Activated CD8-positive, alpha-beta memory T cell treated with anti-CD3 and anti-CD28 coated beads, Interleukin-2, amount 10 ng/mL, durations not matched to agents 7 days and 5 days (primary cell): ENCODE results near the gene PDXDC1. TPM values are rescaled to one million over a fixed set of nuclear protein-coding genes. Genes with fewer than 3 reads are reported as not detected.
A peak's percentile ranks its signal among the peaks of the same experiment; 100 is the strongest.
"Not testable (repeated sequence)": the region's sequence is repeated elsewhere in the genome, so short reads cannot be mapped to it uniquely, and the experiment has no call there.

ENCODE experiments used
- ATAC-seq: fragments of 150-1000 bp; cut with Tn5 transposase; one replicate; pipeline ENCODE4 v1.10.0; 2021; ENCODE audit warnings: moderate library complexity
- CTCF ChIA-PET: fragments of 350-600 bp; sonication (Branson Sonifier 250); formaldehyde crosslinking; loops from one replicate; lab custom pipeline; 2021; ENCODE audit warnings: antibody characterized with exemption; lab: Charles Lee
- DNase-seq: peaks from one replicate; pipeline ENCODE4 v3.0.0-alpha.2; 2020
- H3K27ac Mint-ChIP-seq: one replicate; pipeline ENCODE4 v1.8.0; 2021; ENCODE audit warnings: mild to moderate bottlenecking, mixed read lengths
- H3K27me3 Mint-ChIP-seq: one replicate; pipeline ENCODE4 v1.8.0; 2021; ENCODE audit warnings: mixed read lengths
- H3K36me3 Mint-ChIP-seq: one replicate; pipeline ENCODE4 v1.8.0; 2021; ENCODE audit warnings: mild to moderate bottlenecking, mixed read lengths
- H3K4me1 Mint-ChIP-seq: one replicate; pipeline ENCODE4 v1.8.0; 2021; ENCODE audit warnings: mixed read lengths
- H3K4me3 Mint-ChIP-seq: one replicate; pipeline ENCODE4 v1.8.0; 2021; ENCODE audit warnings: mild to moderate bottlenecking, moderate library complexity, mixed read lengths
- H3K9me3 Mint-ChIP-seq: one replicate; pipeline ENCODE4 v1.8.0; 2022; ENCODE audit warnings: low read depth, mixed read lengths
- total RNA-seq, 2 experiments: library from RNA; stranded (reverse); gene quantifications; one replicate each; pipeline ENCODE4 v1.2.3, GENCODE V29; 2021

The PDXDC1 gene
- total RNA-seq, 2 experiments from 2014 or later: 47.0 to 58.7 TPM

DNA sequence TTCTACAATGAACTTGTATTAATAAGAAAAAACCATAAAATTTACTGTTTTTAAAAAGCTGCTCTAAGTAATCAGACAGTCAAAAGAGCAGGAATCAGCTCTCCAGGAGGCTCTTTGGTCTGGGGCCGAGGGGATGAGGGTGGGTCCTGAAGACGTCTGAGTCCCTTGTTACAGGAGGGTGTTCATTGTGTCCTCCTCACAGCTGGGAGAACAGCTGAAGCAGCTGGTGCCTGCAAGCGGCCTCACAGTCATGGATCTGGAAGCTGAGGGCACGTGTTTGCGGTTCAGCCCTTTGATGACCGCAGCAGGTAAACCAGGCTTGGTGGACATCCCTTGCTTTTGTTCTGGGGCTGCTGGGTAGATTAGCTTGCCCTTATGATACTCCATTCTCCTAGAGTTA is 54.9 kb downstream of the PDXDC1 start:
- CTCF ChIA-PET, H3K4me3 Mint-ChIP-seq, ATAC-seq, H3K9me3 Mint-ChIP-seq, H3K27ac Mint-ChIP-seq, H3K27me3 Mint-ChIP-seq, DNase-seq: not testable (repeated sequence)
- H3K4me1 Mint-ChIP-seq: peaks cover 18% of the 10 kb centered on the region
- peaks cover 26% of the 10 kb centered on the region for H3K36me3 Mint-ChIP-seq

- ATAC-seq (peak; percentile 61), DNase-seq (peak; percentile 51)
- H3K9me3 Mint-ChIP-seq: no peaks in the 10 kb centered on the region
- peaks cover 28% of the 10 kb centered on the region for H3K36me3 Mint-ChIP-seq
- H3K27ac Mint-ChIP-seq: peak overlapping the region; percentile 26
- CTCF ChIA-PET: no interaction called here
- peaks cover 14% of the 10 kb centered on the region for H3K4me1 Mint-ChIP-seq
- no peak overlapping the region for H3K4me3 Mint-ChIP-seq
- no peaks in the 10 kb centered on the region for H3K27me3 Mint-ChIP-seq
Observed at GRCh38 chr16:15031179-15031578, 56.4 kb downstream of the PDXDC1 start.

DNA sequence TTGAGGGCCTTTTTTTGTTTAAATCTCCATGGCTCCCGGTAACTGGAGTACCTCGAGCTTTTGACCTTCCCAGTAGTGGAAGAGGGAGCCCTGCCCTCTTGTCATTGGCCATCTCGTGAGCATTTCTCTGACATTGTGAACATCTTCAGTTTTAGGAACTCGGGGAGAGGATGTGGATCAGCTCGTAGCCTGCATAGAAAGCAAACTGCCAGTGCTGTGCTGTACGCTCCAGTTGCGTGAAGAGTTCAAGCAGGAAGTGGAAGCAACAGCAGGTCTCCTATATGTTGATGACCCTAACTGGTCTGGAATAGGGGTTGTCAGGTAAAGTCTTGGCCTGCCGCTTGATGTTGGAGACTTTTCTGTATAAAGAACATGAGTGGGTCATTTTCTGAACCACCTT is 56.8 kb downstream of the PDXDC1 start:
- H3K27ac Mint-ChIP-seq: peak overlapping the region; percentile 26
- H3K9me3 Mint-ChIP-seq: no peaks in the 10 kb centered on the region
- no peak overlapping the region for H3K4me3 Mint-ChIP-seq
- ATAC-seq: no peak
- peaks cover 32% of the 10 kb centered on the region for H3K36me3 Mint-ChIP-seq
- DNase-seq: no peak
- CTCF ChIA-PET: interaction anchor here (1.0 kb wide), 1 partner anchor 13 kb away, joined by 7 read pairs; no protein-coding TSS in a partner anchor
- peaks cover 14% of the 10 kb centered on the region for H3K4me1 Mint-ChIP-seq
- no peaks in the 10 kb centered on the region for H3K27me3 Mint-ChIP-seq

DNA sequence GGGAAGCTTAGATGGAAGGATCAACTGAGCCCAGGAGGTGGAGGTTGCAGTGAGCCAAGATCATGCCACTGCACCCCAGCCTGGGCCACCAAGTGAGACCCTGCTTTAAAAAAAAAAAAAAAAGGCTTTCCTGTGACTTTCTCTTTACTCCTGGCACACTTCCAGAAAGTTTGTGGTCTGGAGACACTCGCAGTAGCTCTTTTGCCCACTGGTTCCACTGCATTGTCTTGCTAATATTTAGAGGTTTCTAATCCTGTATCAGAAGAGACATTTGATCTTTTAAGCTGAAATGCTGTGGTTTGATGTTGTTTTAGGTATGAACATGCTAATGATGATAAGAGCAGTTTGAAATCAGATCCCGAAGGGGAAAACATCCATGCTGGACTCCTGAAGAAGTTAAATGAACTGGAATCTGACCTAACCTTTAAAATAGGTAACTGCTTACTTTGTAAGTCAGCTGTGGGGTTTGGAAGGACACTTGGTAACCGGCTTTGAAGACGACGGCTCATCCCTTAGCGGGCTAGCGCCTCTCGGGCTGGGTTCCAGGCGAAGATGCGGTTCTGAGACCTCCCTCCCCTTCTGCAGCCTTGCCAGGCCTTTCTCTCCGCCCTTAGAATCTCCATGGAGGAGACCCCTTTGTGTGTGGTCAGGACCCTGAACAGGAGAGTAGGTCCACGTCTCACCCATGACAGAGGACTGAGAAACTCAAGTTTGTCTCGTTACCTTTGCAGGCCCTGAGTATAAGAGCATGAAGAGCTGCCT is 57.9 kb downstream of the PDXDC1 start:
- CTCF ChIA-PET: interaction anchor here (1.0 to 1.4 kb wide), 3 partner anchors 12 to 40 kb away, joined by 3 to 7 read pairs (median 3); no protein-coding TSS in a partner anchor
- DNase-seq: no peak
- H3K36me3 Mint-ChIP-seq: peaks cover 34% of the 10 kb centered on the region
- no peaks in the 10 kb centered on the region for H3K9me3 Mint-ChIP-seq
- peaks cover 14% of the 10 kb centered on the region for H3K4me1 Mint-ChIP-seq
- no peak for ATAC-seq
- H3K27me3 Mint-ChIP-seq: no peaks in the 10 kb centered on the region
- no peak overlapping the region for H3K27ac Mint-ChIP-seq
- no peak overlapping the region for H3K4me3 Mint-ChIP-seq

DNA sequence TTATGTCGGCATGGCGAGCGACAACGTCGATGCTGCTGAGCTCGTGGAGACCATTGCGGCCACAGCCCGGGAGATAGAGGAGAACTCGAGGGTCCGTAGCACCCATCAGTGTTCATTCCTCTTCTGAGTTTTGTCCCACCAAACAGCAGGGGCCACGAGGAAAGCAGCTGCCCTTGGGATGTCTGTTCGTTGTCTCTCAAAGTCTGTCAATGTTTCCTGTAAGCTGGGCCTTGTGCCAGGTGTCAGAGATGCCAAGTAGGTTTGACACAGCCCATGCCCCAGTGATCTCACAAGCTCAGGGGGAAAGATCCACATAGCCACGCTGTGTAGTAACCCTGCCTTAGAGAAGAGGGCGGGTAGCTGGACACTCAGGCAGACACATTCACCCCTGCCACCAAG is 58.5 kb downstream of the PDXDC1 start:
- H3K4me1 Mint-ChIP-seq: peaks cover 14% of the 10 kb centered on the region
- peaks cover 38% of the 10 kb centered on the region for H3K36me3 Mint-ChIP-seq
- no peak overlapping the region for H3K27ac Mint-ChIP-seq
- H3K27me3 Mint-ChIP-seq: no peaks in the 10 kb centered on the region
- H3K4me3 Mint-ChIP-seq: no peak overlapping the region
- CTCF ChIA-PET: interaction anchor here (1.3 to 1.4 kb wide), 2 partner anchors 19 to 39 kb away, joined by 3 read pairs; no protein-coding TSS in a partner anchor
- ATAC-seq (no peak), DNase-seq (no peak)
- no peaks in the 10 kb centered on the region for H3K9me3 Mint-ChIP-seq

- H3K27ac Mint-ChIP-seq: no peak overlapping the region
- CTCF ChIA-PET: no interaction called here
- H3K4me1 Mint-ChIP-seq: peaks cover 14% of the 10 kb centered on the region
- no peaks in the 10 kb centered on the region for H3K9me3 Mint-ChIP-seq
- H3K4me3 Mint-ChIP-seq: no peak overlapping the region
- no peak for DNase-seq
- ATAC-seq: no peak
- no peaks in the 10 kb centered on the region for H3K27me3 Mint-ChIP-seq
- peaks cover 46% of the 10 kb centered on the region for H3K36me3 Mint-ChIP-seq
Observed at GRCh38 chr16:15034266-15035162, 59.7 kb downstream of the PDXDC1 start.

DNA sequence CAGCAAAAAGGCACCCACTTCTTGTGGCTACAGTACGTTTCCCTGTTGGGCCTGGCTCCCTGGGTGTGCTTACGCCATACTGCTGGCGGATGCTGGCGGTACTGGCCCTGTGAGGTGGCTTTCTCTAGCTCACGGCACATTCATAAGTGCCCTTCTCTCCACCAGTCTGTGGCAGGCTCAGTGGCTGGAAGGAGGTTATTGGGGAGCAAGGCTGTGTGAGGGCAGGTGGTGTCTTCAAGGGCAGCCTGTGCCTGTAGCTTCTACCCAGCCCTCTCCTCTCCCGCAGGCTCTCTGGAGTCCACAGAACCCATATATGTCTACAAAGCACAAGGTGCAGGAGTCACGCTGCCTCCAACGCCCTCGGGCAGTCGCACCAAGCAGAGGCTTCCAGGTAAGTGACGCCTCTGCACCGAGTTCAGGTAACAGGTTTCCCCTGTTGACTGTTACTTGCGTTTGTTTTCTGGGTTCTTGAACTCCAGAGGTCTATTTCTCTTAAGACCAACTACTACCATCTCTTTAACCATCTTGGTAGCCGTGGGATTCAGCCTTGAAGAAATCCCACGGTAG is 60.4 kb downstream of the PDXDC1 start:
- no peak overlapping the region for H3K27ac Mint-ChIP-seq
- peaks cover 48% of the 10 kb centered on the region for H3K36me3 Mint-ChIP-seq
- H3K27me3 Mint-ChIP-seq: no peaks in the 10 kb centered on the region

GRCh38 chr16:15037003-15037402 is 62.2 kb downstream of the PDXDC1 start:
- ATAC-seq (no peak), DNase-seq (no peak)
- H3K36me3 Mint-ChIP-seq: peaks cover 41% of the 10 kb centered on the region
- H3K9me3 Mint-ChIP-seq: no peaks in the 10 kb centered on the region
- CTCF ChIA-PET: no interaction called here
- peaks cover 2% of the 10 kb centered on the region for H3K4me1 Mint-ChIP-seq
- H3K4me3 Mint-ChIP-seq: no peak overlapping the region
- no peak overlapping the region for H3K27ac Mint-ChIP-seq
- H3K27me3 Mint-ChIP-seq: no peaks in the 10 kb centered on the region

More for the DNA sequence above, 60.4 kb downstream of the PDXDC1 start:
- Mint-ChIP-seq H3K4me3 (no peak overlapping the region), H3K4me1 (peaks cover 14% of the 10 kb centered on the region), H3K9me3 (no peaks in the 10 kb centered on the region)
- ATAC-seq (no peak), DNase-seq (no peak)
- CTCF ChIA-PET: no interaction called here

DNA sequence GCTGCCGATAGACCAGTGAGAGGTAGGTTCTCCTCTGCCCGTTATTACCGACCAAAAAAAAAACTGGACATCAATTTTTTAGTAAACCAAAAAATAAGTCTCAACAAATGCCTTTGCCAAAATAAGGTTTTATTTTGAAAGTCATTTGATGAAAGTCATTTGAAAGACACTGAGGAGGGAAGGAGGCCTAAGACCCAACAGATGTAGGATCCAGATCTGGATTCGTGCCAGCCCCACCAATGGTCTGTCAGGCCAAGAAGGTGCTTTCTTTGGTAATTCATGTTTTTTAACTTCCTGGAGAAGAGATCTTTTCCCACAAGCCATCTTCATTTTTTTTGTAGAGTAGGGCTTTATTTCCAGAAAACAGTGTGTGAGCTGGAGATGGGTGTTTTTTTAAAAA is 62.9 kb downstream of the PDXDC1 start:
- H3K36me3 Mint-ChIP-seq: peaks cover 42% of the 10 kb centered on the region
- no peak overlapping the region for H3K4me3 Mint-ChIP-seq
- no peak overlapping the region for H3K27ac Mint-ChIP-seq
- no peaks in the 10 kb centered on the region for H3K9me3 Mint-ChIP-seq
- H3K4me1 Mint-ChIP-seq: no peaks in the 10 kb centered on the region
- no peak for DNase-seq
- no peaks in the 10 kb centered on the region for H3K27me3 Mint-ChIP-seq
- no peak for ATAC-seq
- CTCF ChIA-PET: no interaction called here

- no peak overlapping the region for H3K27ac Mint-ChIP-seq
- no peak overlapping the region for H3K4me3 Mint-ChIP-seq
- H3K27me3 Mint-ChIP-seq: no peaks in the 10 kb centered on the region
- no peaks in the 10 kb centered on the region for H3K9me3 Mint-ChIP-seq
- no peak for DNase-seq
- H3K36me3 Mint-ChIP-seq: peaks cover 38% of the 10 kb centered on the region
- no peak for ATAC-seq
- H3K4me1 Mint-ChIP-seq: no peaks in the 10 kb centered on the region
- CTCF ChIA-PET: no interaction called here
Observed at GRCh38 chr16:15038689-15039088, 63.9 kb downstream of the PDXDC1 start.

GRCh38 chr16:15041271-15042004 is 66.6 kb downstream of the PDXDC1 start:
- Mint-ChIP-seq H3K9me3 (no peaks in the 10 kb centered on the region), H3K27me3 (no peaks in the 10 kb centered on the region), H3K36me3 (peaks cover 31% of the 10 kb centered on the region), H3K27ac (peak overlapping the region; percentile 11), H3K4me3 (no peak overlapping the region), H3K4me1 (no peaks in the 10 kb centered on the region)
- CTCF ChIA-PET: no interaction called here
- no peak for ATAC-seq
- DNase-seq: no peak

DNA sequence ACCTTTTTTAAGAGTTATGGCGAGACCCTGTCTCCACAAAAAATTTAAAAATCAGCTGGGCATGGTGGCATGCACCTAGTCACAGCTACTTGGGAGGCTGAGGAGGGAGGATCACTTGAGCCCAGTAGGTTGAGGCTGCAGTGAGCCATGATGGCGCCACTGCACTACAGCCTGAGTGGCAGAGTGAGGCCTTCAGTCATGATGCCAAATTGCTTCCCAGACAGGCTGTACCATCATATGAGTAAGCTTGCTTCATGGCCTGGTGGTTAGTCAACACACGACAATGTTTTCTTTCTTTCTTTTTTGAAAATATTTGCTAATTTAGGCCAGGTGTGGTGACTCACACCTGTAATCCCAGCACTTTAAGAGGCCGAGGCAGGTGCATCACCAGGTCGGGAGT is 68.5 kb downstream of the PDXDC1 start:
- Mint-ChIP-seq H3K9me3 (no peaks in the 10 kb centered on the region), H3K36me3 (peaks cover 31% of the 10 kb centered on the region), H3K4me3 (no peak overlapping the region), H3K27me3 (no peaks in the 10 kb centered on the region), H3K4me1 (no peaks in the 10 kb centered on the region), H3K27ac (no peak overlapping the region)
- DNase-seq (no peak), ATAC-seq (no peak)
- CTCF ChIA-PET: no interaction called here

- Mint-ChIP-seq H3K27ac (no peak overlapping the region), H3K4me3 (no peak overlapping the region), H3K36me3 (peaks cover 23% of the 10 kb centered on the region), H3K9me3 (no peaks in the 10 kb centered on the region), H3K4me1 (no peaks in the 10 kb centered on the region), H3K27me3 (no peaks in the 10 kb centered on the region)
- CTCF ChIA-PET: interaction anchor here (1.6 kb wide), 1 partner anchor 12 kb away, joined by 7 read pairs; no protein-coding TSS in a partner anchor
- DNase-seq: no peak
- no peak for ATAC-seq
Observed at GRCh38 chr16:15044286-15044685, 69.5 kb downstream of the PDXDC1 start.
